MM.1S (cell line): Measurements from ENCODE around the gene UCP2.

Source experiments
- DNase-seq: peaks from one replicate; pipeline ENCODE4 v3.0.0-alpha.2; 2015
- H2AFZ ChIP-seq: fragments of 300-600 bp; sonication (generic); 2 replicates; pipeline ENCODE4 v1.6.0; 2016; ENCODE audit warnings: antibody characterized with exemption, low read length
- H3F3A ChIP-seq: fragments of 300-600 bp; sonication (generic); 2 replicates; pipeline ENCODE4 v1.6.1; 2016; ENCODE audit warnings: mild to moderate bottlenecking, antibody characterized with exemption, low read length, moderate library complexity, mixed read lengths; ENCODE audit not compliant: insufficient read depth
- H3K27ac ChIP-seq: fragments of 300-600 bp; sonication (generic); 2 replicates; pipeline ENCODE4 v1.5.1; 2016; ENCODE audit warnings: mild to moderate bottlenecking, low read length
- H3K27me3 ChIP-seq: fragments of 300-600 bp; sonication (generic); replicated peaks from 2 replicates; pipeline ENCODE4 v1.6.0; 2016; ENCODE audit warnings: low read length; ENCODE audit not compliant: insufficient read depth
- H3K36me3 ChIP-seq: fragments of 300-600 bp; sonication (generic); replicated peaks from 2 replicates; pipeline ENCODE4 v1.6.1; 2016; ENCODE audit warnings: mild to moderate bottlenecking, low read length, mixed read lengths; ENCODE audit not compliant: insufficient read depth
- H3K4me1 ChIP-seq: fragments of 300-600 bp; sonication (generic); 2 replicates; pipeline ENCODE4 v1.6.1; 2016; ENCODE audit warnings: low read length, mixed read lengths
- H3K4me2 ChIP-seq: fragments of 300-600 bp; sonication (generic); 2 replicates; pipeline ENCODE4 v1.6.0; 2016; ENCODE audit warnings: low read depth, low read length
- H3K4me3 ChIP-seq: fragments of 300-600 bp; sonication (generic); 2 replicates; pipeline ENCODE4 v1.5.1; 2016; ENCODE audit warnings: low read length, mixed read lengths
- H3K79me2 ChIP-seq: fragments of 300-600 bp; sonication (generic); 2 replicates; pipeline ENCODE4 v1.6.1; 2016; ENCODE audit warnings: mixed run types, low read length, mixed read lengths
- H3K9ac ChIP-seq: fragments of 300-600 bp; sonication (generic); 2 replicates; pipeline ENCODE4 v1.6.1; 2016; ENCODE audit warnings: low read length, mixed read lengths
- H3K9me2 ChIP-seq: fragments of 300-600 bp; sonication (generic); replicated peaks from 2 replicates; pipeline ENCODE4 v1.6.1; 2016; ENCODE audit warnings: mild to moderate bottlenecking, low read length, mixed read lengths; ENCODE audit not compliant: insufficient read depth
- H3K9me3 ChIP-seq: fragments of 300-600 bp; sonication (generic); replicated peaks from 2 replicates; pipeline ENCODE4 v1.6.1; 2016; ENCODE audit warnings: mild to moderate bottlenecking, low read length, mixed read lengths; ENCODE audit not compliant: insufficient read depth
- H4K20me1 ChIP-seq: fragments of 300-600 bp; sonication (generic); 2 replicates; pipeline ENCODE4 v1.6.1; 2016; ENCODE audit warnings: mild to moderate bottlenecking, low read length, moderate library complexity, mixed read lengths; ENCODE audit not compliant: insufficient read depth
- CTCF ChIP-seq: fragments of 300-600 bp; sonication (generic); IDR thresholded peaks from 2 replicates; pipeline ENCODE4 v1.5.1; 2016; ENCODE audit warnings: antibody characterized with exemption, low read length, mixed read lengths
- EZH2 ChIP-seq: fragments of 300-600 bp; sonication (generic); optimal IDR thresholded peaks from 2 replicates; pipeline ENCODE3; 2017; ENCODE audit warnings: low read depth, mild to moderate bottlenecking, antibody characterized with exemption, low read length, mixed read lengths
- EZH2phosphoT487 ChIP-seq: fragments of 300-600 bp; sonication (generic); IDR thresholded peaks from 2 replicates; pipeline ENCODE4 v1.6.1; 2018; ENCODE audit warnings: antibody characterized with exemption, low read length

The UCP2 gene

GRCh38 chr11:73931951-73932350 is 50.7 kb downstream of the UCP2 start:
- H3K27me3 ChIP-seq: no peaks in the 10 kb centered on the region
- H3K36me3 ChIP-seq: no peaks in the 10 kb centered on the region
- H3K4me1 ChIP-seq: no peaks in the 10 kb centered on the region
- no peaks in the 10 kb centered on the region for H4K20me1 ChIP-seq
- H3K9me3 ChIP-seq: no peaks in the 10 kb centered on the region
- H2AFZ ChIP-seq: no peak overlapping the region
- DNase-seq: no peak
- no peak overlapping the region for H3K4me3 ChIP-seq
- H3K27ac ChIP-seq: no peak overlapping the region
- H3K79me2 ChIP-seq: no peaks in the 10 kb centered on the region
- H3F3A ChIP-seq: no peaks in the 10 kb centered on the region
- H3K9ac ChIP-seq: no peak overlapping the region
- no peak overlapping the region for H3K4me2 ChIP-seq
- TF ChIP-seq EZH2: no peak
- TF ChIP-seq EZH2phosphoT487: no peak
- TF ChIP-seq CTCF: no peak
- H3K9me2 ChIP-seq: no peaks in the 10 kb centered on the region

GRCh38 chr11:73931039-73931645 is 51.5 kb downstream of the UCP2 start:
- Histone ChIP-seq H3K27ac (no peak overlapping the region), H3K27me3 (no peaks in the 10 kb centered on the region), H3K9me3 (no peaks in the 10 kb centered on the region), H3F3A (no peaks in the 10 kb centered on the region), H2AFZ (no peak overlapping the region), H3K4me3 (no peak overlapping the region), H3K9ac (no peak overlapping the region), H3K4me1 (no peaks in the 10 kb centered on the region), H3K36me3 (no peaks in the 10 kb centered on the region), H3K4me2 (no peak overlapping the region), H3K79me2 (no peaks in the 10 kb centered on the region), H3K9me2 (no peaks in the 10 kb centered on the region), H4K20me1 (no peaks in the 10 kb centered on the region)
- peak; percentile 20; the same call in 1 of the 2 replicates for TF ChIP-seq CTCF
- TF ChIP-seq EZH2phosphoT487: no peak
- DNase-seq: peak; percentile 36

- Histone ChIP-seq H3K4me3 (no peak overlapping the region), H3K27me3 (no peaks in the 10 kb centered on the region), H3F3A (no peaks in the 10 kb centered on the region), H3K79me2 (no peaks in the 10 kb centered on the region), H3K4me2 (no peak overlapping the region), H3K9ac (no peak overlapping the region), H2AFZ (no peak overlapping the region), H4K20me1 (no peaks in the 10 kb centered on the region), H3K27ac (no peak overlapping the region), H3K9me3 (no peaks in the 10 kb centered on the region), H3K36me3 (no peaks in the 10 kb centered on the region), H3K4me1 (no peaks in the 10 kb centered on the region), H3K9me2 (no peaks in the 10 kb centered on the region)
- TF ChIP-seq CTCF: no peak
- no peak for TF ChIP-seq EZH2phosphoT487
- TF ChIP-seq EZH2: no peak
- DNase-seq: no peak
Measured at GRCh38 chr11:73929388-73929787, 53.3 kb downstream of the UCP2 start.
